SU-DHL-6 (cell line): Measurements from ENCODE around the gene IGSF3.
A peak's percentile ranks its signal among the peaks of the same experiment; 100 is the strongest.

Experiments
- H2AFZ ChIP-seq: fragments of 200-600 bp; sonication (generic); 2 replicates; pipeline ENCODE4 v1.6.1; 2014; ENCODE audit warnings: low read depth, mild to moderate bottlenecking, moderate library complexity, mixed read lengths, antibody characterized with exemption, low read length; ENCODE audit not compliant: severe bottlenecking
- H3F3A ChIP-seq: fragments of 200-600 bp; shearing (Covaris generic); 2 replicates; pipeline ENCODE4 v1.6.0; 2016; ENCODE audit warnings: antibody characterized with exemption, mild to moderate bottlenecking; ENCODE audit not compliant: insufficient read depth
- H3K27ac ChIP-seq: fragments of 200-600 bp; sonication (generic); 2 replicates; pipeline ENCODE4 v1.5.1; 2016; ENCODE audit warnings: low read depth, mild to moderate bottlenecking, low read length, moderate library complexity, mixed read lengths
- H3K27me3 ChIP-seq: fragments of 200-600 bp; sonication (generic), shearing (Covaris generic); 2 replicates; pipeline ENCODE4 v1.6.0; 2014; ENCODE audit warnings: mild to moderate bottlenecking, low read length
- H3K36me3 ChIP-seq: fragments of 200-600 bp; sonication (generic); 2 replicates; pipeline ENCODE4 v1.6.1; 2014; ENCODE audit warnings: mild to moderate bottlenecking, low read length, mixed read lengths
- H3K4me2 ChIP-seq: fragments of 300-600, 200-600 bp; shearing (Covaris generic), sonication (generic); 2 replicates; pipeline ENCODE4 v1.6.0; 2014; ENCODE audit warnings: low read length, low read depth, mild to moderate bottlenecking; ENCODE audit not compliant: poor library complexity, severe bottlenecking
- H3K4me3 ChIP-seq: fragments of 200-600 bp; sonication (generic); 2 replicates; pipeline ENCODE4 v1.5.1; 2014; ENCODE audit warnings: antibody characterized with exemption, low read length, mild to moderate bottlenecking, mixed read lengths; ENCODE audit not compliant: insufficient read depth, poor library complexity, severe bottlenecking
- H3K79me2 ChIP-seq: fragments of 200-600 bp; sonication (generic); 2 replicates; pipeline ENCODE4 v1.6.1; 2014; ENCODE audit warnings: mild to moderate bottlenecking, low read length, moderate library complexity; ENCODE audit not compliant: insufficient read depth
- H3K9ac ChIP-seq: fragments of 200-600 bp; sonication (generic); 2 replicates; pipeline ENCODE4 v1.7.0; 2014; ENCODE audit warnings: mild to moderate bottlenecking, low read length
- H3K9me2 ChIP-seq: fragments of 200-600 bp; sonication (generic); replicated peaks from 2 replicates; pipeline ENCODE4 v1.6.1; 2014; ENCODE audit warnings: low read length; ENCODE audit not compliant: insufficient read depth
- H3K9me3 ChIP-seq: fragments of 200-600 bp; sonication (generic); 2 replicates; pipeline ENCODE4 v1.6.1; 2014; ENCODE audit warnings: low read length, mixed read lengths; ENCODE audit not compliant: insufficient read depth
- H4K20me1 ChIP-seq: fragments of 200-600 bp; sonication (generic); 2 replicates; pipeline ENCODE4 v1.6.1; 2014; ENCODE audit warnings: low read depth, mild to moderate bottlenecking, antibody characterized with exemption, low read length, moderate library complexity, mixed read lengths
- EZH2phosphoT487 ChIP-seq: fragments of 200-600 bp; sonication (generic), shearing (Covaris generic); conservative IDR thresholded peaks from 2 replicates; pipeline ENCODE4 v1.6.1; 2018; ENCODE audit warnings: mild to moderate bottlenecking, antibody characterized with exemption, low read length, moderate library complexity, mixed read lengths
- TF ChIP-seq, protein P1 (sequence below): fragments of 200-600 bp; sonication (generic); IDR thresholded peaks from one replicate; pipeline ENCODE4 v1.5.1; 2017; ENCODE audit warnings: antibody characterized with exemption, mild to moderate bottlenecking, low read length, moderate library complexity; ENCODE audit not compliant: insufficient read depth, poor library complexity, severe bottlenecking

The IGSF3 gene

GRCh38 chr1:116686175-116686574 lies 18.6 kb upstream of the IGSF3 start:
- Histone ChIP-seq H4K20me1 (no peaks in the 10 kb centered on the region), H3K36me3 (no peaks in the 10 kb centered on the region), H3K27ac (no peak overlapping the region), H3K9ac (no peak overlapping the region), H3F3A (no peaks in the 10 kb centered on the region), H3K79me2 (no peaks in the 10 kb centered on the region), H3K9me3 (no peaks in the 10 kb centered on the region), H3K9me2 (no peaks in the 10 kb centered on the region), H2AFZ (no peak overlapping the region), H3K4me2 (no peak overlapping the region), H3K4me3 (no peak overlapping the region), H3K27me3 (no peaks in the 10 kb centered on the region)
- TF ChIP-seq, protein P1, sequence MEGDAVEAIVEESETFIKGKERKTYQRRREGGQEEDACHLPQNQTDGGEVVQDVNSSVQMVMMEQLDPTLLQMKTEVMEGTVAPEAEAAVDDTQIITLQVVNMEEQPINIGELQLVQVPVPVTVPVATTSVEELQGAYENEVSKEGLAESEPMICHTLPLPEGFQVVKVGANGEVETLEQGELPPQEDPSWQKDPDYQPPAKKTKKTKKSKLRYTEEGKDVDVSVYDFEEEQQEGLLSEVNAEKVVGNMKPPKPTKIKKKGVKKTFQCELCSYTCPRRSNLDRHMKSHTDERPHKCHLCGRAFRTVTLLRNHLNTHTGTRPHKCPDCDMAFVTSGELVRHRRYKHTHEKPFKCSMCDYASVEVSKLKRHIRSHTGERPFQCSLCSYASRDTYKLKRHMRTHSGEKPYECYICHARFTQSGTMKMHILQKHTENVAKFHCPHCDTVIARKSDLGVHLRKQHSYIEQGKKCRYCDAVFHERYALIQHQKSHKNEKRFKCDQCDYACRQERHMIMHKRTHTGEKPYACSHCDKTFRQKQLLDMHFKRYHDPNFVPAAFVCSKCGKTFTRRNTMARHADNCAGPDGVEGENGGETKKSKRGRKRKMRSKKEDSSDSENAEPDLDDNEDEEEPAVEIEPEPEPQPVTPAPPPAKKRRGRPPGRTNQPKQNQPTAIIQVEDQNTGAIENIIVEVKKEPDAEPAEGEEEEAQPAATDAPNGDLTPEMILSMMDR = no peak

DNA sequence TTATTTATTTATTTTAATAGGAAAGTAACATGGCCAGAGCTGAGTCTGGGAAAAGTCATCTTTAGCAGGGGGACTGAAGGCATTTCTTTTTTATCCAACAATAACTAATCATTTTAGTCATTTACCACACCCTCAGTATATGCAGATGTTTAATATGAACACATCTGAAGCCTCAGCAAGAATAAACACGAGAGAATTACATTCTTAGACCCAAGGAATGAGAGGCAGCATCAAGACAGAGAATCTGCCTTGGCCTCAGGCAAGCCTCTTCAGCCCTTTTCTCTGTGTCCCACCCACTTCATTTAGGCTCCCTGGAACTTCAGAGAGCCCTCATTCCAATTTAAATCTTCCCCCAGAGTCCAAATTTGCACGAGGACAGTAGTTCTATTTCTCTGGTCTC lies 17.0 kb upstream of the IGSF3 start:
- H2AFZ ChIP-seq = peak overlapping the region; percentile 31
- H3K27me3 ChIP-seq = no peaks in the 10 kb centered on the region
- H3K4me2 ChIP-seq = no peak overlapping the region
- H3F3A ChIP-seq = no peaks in the 10 kb centered on the region
- no peak for TF ChIP-seq EZH2phosphoT487
- TF ChIP-seq, protein P1 = no peak
- H3K9ac ChIP-seq = no peak overlapping the region
- H3K9me3 ChIP-seq = no peaks in the 10 kb centered on the region
- H3K79me2 ChIP-seq = no peaks in the 10 kb centered on the region
- H3K36me3 ChIP-seq = no peaks in the 10 kb centered on the region
- no peaks in the 10 kb centered on the region for H3K9me2 ChIP-seq
- H3K4me3 ChIP-seq = no peak overlapping the region
- no peaks in the 10 kb centered on the region for H4K20me1 ChIP-seq
- H3K27ac ChIP-seq = no peak overlapping the region

- Histone ChIP-seq H3K9ac (no peak overlapping the region), H3K9me2 (no peaks in the 10 kb centered on the region), H3K36me3 (no peaks in the 10 kb centered on the region), H3K4me2 (no peak overlapping the region), H3K4me3 (no peak overlapping the region), H3K9me3 (no peaks in the 10 kb centered on the region), H2AFZ (no peak overlapping the region), H4K20me1 (no peaks in the 10 kb centered on the region), H3F3A (no peaks in the 10 kb centered on the region), H3K79me2 (no peaks in the 10 kb centered on the region), H3K27ac (no peak overlapping the region), H3K27me3 (no peaks in the 10 kb centered on the region)
- TF ChIP-seq, protein P1 = no peak
- no peak for TF ChIP-seq EZH2phosphoT487
Measured at GRCh38 chr1:116682641-116683221, 15.2 kb upstream of the IGSF3 start.
